Hepatocyte (in vitro differentiated cells): ENCODE results near the gene ART4.

ENCODE experiments used
- EZH2 ChIP-seq: fragments of 200-600 bp; sonication (generic); IDR thresholded peaks from 2 replicates; pipeline ENCODE4 v1.6.1; 2016; ENCODE audit warnings: antibody characterized with exemption, mild to moderate bottlenecking, borderline replicate concordance
- EZH2phosphoT487 ChIP-seq: fragments of 200-600 bp; sonication (generic); IDR thresholded peaks from one replicate; pipeline ENCODE4 v1.6.1; 2018; ENCODE audit warnings: antibody characterized with exemption, mild to moderate bottlenecking, low read depth, moderate library complexity; ENCODE audit not compliant: unreplicated experiment, severe bottlenecking
- TF ChIP-seq, protein P1 (sequence below): fragments of 200-600 bp; sonication (generic); IDR thresholded peaks from 2 replicates; pipeline ENCODE4 v1.5.1; 2016; ENCODE audit warnings: antibody characterized with exemption, mild to moderate bottlenecking; ENCODE audit not compliant: poor library complexity

DNA sequence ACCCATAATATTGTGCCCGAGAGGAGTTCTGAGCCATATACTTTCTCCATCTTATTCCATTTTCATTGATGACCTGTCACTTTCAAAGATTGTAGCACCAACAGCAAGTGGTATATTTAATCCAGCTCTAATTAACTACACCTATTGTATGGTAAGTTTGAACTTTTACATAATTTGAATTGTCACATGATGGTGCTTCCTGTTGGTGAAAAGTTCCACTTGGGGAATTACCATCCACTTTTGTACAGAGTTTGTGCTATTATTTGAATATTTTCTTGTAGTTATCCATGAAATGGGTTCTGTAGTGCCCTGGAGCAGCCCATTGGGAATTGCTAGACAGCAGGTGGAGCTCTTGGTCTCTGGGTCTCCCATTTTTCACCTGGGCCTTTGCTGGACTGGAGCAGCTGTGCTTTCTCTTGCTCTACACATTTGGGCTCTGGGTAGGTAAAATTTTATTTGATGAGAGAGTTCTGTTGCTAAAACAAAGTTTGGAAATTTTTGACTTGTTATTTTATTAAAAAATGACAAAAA, 32.3 kb downstream of the ART4 start:
- TF ChIP-seq, protein P1, sequence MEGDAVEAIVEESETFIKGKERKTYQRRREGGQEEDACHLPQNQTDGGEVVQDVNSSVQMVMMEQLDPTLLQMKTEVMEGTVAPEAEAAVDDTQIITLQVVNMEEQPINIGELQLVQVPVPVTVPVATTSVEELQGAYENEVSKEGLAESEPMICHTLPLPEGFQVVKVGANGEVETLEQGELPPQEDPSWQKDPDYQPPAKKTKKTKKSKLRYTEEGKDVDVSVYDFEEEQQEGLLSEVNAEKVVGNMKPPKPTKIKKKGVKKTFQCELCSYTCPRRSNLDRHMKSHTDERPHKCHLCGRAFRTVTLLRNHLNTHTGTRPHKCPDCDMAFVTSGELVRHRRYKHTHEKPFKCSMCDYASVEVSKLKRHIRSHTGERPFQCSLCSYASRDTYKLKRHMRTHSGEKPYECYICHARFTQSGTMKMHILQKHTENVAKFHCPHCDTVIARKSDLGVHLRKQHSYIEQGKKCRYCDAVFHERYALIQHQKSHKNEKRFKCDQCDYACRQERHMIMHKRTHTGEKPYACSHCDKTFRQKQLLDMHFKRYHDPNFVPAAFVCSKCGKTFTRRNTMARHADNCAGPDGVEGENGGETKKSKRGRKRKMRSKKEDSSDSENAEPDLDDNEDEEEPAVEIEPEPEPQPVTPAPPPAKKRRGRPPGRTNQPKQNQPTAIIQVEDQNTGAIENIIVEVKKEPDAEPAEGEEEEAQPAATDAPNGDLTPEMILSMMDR, result peak; percentile 54
- TF ChIP-seq EZH2 (no peak), EZH2phosphoT487 (no peak)
